Dendritic cell treated with granulocyte-macrophage colony-stimulating factor and Interleukin-4, amounts not matched to agents 40 ng/mL and 50 ng/mL, for 4 days (primary cell): ENCODE measurements around the gene OTULIN.

Source experiments
- H3K27ac Mint-ChIP-seq: one replicate; pipeline ENCODE4 v1.8.0; 2022; ENCODE audit warnings: mild to moderate bottlenecking, mixed read lengths
- H3K27me3 Mint-ChIP-seq: one replicate; pipeline ENCODE4 v1.8.0; 2022; ENCODE audit warnings: mild to moderate bottlenecking, mixed read lengths
- H3K36me3 Mint-ChIP-seq: one replicate; pipeline ENCODE4 v1.8.0; 2022; ENCODE audit warnings: low read depth, mixed read lengths
- H3K4me1 Mint-ChIP-seq: one replicate; pipeline ENCODE4 v1.8.0; 2022; ENCODE audit warnings: low read depth, mixed read lengths
- H3K4me3 Mint-ChIP-seq: one replicate; pipeline ENCODE4 v1.8.0; 2022; ENCODE audit warnings: mild to moderate bottlenecking, moderate library complexity, mixed read lengths
- H3K9me3 Mint-ChIP-seq: one replicate; pipeline ENCODE4 v1.8.0; 2022; ENCODE audit warnings: mixed read lengths
- intact Hi-C: fragments of 100-400 bp; cut with micrococcal nuclease; formaldehyde crosslinking; loops from one replicate; pipeline ENCODE4 v1.15.0; 2022

OTULIN gene

DNA sequence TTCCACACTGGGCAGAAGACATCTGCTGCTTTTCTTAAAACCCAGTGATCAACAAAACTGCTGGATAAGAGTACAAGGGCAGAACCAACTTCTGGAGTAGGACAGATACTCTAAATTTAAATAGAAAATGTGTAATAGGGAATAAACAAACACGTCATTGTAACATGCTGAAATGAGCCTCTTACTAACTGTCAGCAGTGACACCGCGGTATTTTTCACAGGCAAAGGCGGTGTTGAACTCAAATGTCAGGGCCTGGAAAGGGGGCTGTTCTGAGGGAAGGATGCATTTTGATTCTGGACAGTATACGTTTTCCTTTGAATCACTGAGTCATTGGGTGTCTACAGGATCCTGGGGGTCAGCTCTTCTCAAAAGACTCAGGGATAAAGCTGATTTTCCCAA is 73.5 kb downstream of the OTULIN start:
- Mint-ChIP-seq H3K27me3 (no peaks in the 10 kb centered on the region), H3K4me3 (no peak overlapping the region), H3K9me3 (no peaks in the 10 kb centered on the region), H3K36me3 (peaks cover 80% of the 10 kb centered on the region), H3K4me1 (peaks cover 38% of the 10 kb centered on the region), H3K27ac (no peak overlapping the region)
- intact Hi-C loops, result no loop called here

DNA sequence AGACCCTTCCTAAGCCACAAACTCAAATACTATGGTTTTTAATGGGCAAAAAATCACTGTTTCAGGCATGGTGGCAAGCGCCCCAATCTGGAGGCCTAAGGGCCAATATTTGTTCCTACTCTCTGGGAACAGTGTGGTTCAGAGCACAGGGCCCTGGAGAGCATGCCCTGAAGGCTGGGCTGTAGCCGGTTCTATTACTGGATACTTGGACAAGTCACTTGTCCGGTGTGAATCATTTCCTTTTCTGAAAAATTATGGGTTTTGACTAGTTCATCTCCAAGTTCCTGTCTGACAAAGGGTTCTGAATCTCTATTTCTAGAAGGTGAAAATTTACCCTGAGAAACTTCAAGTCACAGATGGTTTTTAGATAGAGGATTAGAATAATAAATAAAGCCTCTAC is 75.0 kb downstream of the OTULIN start:
- Mint-ChIP-seq H3K36me3 (peaks cover 73% of the 10 kb centered on the region), H3K4me1 (peaks cover 38% of the 10 kb centered on the region), H3K27me3 (no peaks in the 10 kb centered on the region), H3K9me3 (no peaks in the 10 kb centered on the region), H3K27ac (peak overlapping the region; percentile 71), H3K4me3 (no peak overlapping the region)
- intact Hi-C loops, result no loop called here

DNA sequence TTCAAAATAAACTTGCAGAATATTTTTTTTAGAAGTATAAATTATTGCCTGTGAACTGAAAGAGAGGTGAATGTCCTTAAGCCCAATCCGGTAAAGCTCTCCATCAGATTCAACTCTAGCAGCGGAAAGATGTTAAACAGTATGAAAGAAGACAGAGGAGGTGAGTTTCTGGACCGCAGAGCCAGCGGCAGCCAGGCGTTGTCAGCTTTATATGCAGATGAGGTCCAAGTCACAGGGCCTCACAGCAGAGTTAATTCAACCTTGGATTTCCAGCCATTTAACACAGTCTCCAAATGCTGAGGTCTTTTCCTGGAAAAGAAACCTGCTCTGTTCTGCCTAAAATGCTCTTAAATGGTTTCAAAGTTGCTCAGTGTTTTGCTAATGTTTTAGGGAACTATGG is 75.5 kb downstream of the OTULIN start:
- intact Hi-C loops, result no loop called here
- Mint-ChIP-seq H3K9me3 (no peaks in the 10 kb centered on the region), H3K4me1 (peaks cover 38% of the 10 kb centered on the region)

DNA sequence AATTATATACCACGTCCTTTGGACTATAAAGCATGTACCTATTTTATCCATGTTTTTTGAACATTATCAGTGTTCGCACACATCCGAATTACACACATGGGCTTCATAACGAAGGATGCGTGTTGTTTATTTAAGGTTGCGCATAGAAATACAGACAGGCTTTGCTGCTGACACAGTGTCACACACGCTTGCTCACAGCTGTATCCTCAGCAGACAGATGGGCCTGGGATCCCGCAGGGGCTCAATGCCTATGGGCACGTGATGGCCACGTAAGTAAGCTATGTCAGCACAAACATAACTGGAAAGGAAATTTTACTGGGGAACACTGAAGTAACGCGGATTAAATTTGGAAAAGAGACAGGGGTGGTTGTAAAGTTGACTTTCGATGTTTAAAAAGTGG is 76.6 kb downstream of the OTULIN start:
- Mint-ChIP-seq H3K4me3 (no peak overlapping the region), H3K4me1 (peaks cover 32% of the 10 kb centered on the region), H3K9me3 (no peaks in the 10 kb centered on the region), H3K27ac (no peak overlapping the region), H3K27me3 (no peaks in the 10 kb centered on the region), H3K36me3 (peaks cover 82% of the 10 kb centered on the region)
- intact Hi-C loops, result no loop called here

More for the DNA sequence above, 75.5 kb downstream of the OTULIN start:
- Mint-ChIP-seq H3K27ac (peak overlapping the region; percentile 71), H3K36me3 (peaks cover 73% of the 10 kb centered on the region), H3K4me3 (no peak overlapping the region), H3K27me3 (no peaks in the 10 kb centered on the region)

DNA sequence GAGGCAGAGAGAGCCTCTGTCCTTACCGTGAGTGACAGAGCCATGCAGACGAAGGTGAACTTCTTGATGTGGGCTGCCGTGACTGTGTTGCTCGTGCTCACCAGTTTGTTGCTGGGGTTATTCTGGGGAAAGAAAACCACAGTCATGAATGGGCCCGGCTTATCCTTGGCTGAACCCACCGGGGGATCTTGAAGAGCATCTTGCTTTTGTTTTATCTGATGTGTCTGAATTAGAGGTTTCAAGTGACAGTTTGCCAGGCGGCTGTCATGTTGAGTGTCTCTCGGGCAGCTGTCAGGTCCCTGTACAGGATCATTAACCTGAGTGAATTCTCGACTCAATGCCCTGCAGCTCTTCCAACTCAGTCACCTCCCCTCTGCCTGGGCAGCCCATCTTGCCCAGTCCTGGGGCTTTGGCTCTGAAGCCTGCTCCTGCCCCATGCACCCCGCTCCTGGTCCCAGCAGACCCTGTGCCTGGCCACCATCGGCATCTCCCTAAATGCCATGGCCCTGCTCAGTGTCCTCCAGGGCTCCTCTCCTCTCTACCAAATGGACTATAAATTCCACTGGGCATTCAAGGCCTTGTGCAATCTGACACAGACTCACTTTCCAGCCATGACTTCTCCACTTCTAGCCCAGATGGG is 77.4 kb downstream of the OTULIN start:
- no peaks in the 10 kb centered on the region for H3K27me3 Mint-ChIP-seq
- H3K9me3 Mint-ChIP-seq, result no peaks in the 10 kb centered on the region
- intact Hi-C loops, result no loop called here
- H3K27ac Mint-ChIP-seq, result peak overlapping the region; percentile 7
- H3K36me3 Mint-ChIP-seq, result peaks cover 82% of the 10 kb centered on the region
- H3K4me1 Mint-ChIP-seq, result peaks cover 25% of the 10 kb centered on the region
- no peak overlapping the region for H3K4me3 Mint-ChIP-seq

DNA sequence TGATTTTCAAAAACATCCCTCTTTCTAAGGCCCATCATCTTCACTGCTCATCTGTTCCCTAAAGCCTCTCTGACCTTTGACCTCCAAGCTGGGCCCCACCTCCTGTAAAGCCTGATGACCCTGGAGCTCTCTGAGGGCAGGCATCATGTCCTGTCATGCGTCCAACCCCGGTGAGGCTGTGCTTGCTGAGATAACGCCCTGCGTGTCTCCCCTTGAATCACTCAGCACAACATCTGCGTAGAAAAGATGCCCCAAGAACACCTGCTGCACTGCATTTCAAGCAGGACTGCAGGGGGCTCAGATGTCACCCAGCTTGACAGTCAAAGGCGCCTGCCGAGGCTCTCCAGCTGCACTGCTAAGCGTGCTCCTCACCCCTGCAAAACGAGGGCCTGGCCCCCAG is 78.0 kb downstream of the OTULIN start:
- Mint-ChIP-seq H3K36me3 (peaks cover 82% of the 10 kb centered on the region), H3K4me1 (peaks cover 25% of the 10 kb centered on the region), H3K27ac (peak overlapping the region; percentile 7), H3K9me3 (no peaks in the 10 kb centered on the region), H3K4me3 (no peak overlapping the region), H3K27me3 (no peaks in the 10 kb centered on the region)
- intact Hi-C loops, result no loop called here

DNA sequence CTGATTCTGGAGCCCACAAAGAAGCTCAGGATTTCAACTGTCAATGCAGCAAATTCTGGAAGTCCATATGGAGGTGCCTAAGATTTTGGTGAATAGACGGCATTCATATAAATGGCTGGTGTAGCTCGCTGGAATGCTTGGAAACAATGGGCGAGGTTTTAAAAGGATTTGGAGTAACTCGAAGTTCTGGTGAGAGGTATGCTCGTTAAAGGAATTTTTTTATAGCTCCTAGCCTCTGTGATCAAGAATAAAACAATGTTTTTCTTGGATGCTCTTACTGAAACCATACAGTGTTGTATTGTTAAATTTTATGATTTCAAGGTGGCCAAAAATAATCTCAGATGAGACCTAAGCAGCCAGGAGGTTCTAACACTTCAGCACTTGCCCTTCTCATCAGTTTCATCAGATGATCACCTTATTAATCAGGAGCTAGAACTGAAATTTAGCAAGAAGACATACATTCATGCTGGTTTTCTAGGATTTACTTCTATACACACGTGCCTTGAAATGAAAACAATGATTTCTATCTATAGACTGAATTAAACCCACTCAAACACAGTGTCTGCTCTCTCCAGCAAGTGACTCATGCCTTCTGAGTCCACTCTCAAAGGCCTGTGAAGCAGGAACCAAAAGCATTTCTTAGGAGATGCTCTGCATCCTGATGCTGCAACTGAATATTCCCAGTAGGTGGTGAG is 79.2 kb downstream of the OTULIN start:
- no peak overlapping the region for H3K4me3 Mint-ChIP-seq
- peaks cover 23% of the 10 kb centered on the region for H3K4me1 Mint-ChIP-seq
- H3K27me3 Mint-ChIP-seq, result no peaks in the 10 kb centered on the region
- H3K9me3 Mint-ChIP-seq, result no peaks in the 10 kb centered on the region
- H3K36me3 Mint-ChIP-seq, result peaks cover 82% of the 10 kb centered on the region
- intact Hi-C loops, result no loop called here
- H3K27ac Mint-ChIP-seq, result no peak overlapping the region

DNA sequence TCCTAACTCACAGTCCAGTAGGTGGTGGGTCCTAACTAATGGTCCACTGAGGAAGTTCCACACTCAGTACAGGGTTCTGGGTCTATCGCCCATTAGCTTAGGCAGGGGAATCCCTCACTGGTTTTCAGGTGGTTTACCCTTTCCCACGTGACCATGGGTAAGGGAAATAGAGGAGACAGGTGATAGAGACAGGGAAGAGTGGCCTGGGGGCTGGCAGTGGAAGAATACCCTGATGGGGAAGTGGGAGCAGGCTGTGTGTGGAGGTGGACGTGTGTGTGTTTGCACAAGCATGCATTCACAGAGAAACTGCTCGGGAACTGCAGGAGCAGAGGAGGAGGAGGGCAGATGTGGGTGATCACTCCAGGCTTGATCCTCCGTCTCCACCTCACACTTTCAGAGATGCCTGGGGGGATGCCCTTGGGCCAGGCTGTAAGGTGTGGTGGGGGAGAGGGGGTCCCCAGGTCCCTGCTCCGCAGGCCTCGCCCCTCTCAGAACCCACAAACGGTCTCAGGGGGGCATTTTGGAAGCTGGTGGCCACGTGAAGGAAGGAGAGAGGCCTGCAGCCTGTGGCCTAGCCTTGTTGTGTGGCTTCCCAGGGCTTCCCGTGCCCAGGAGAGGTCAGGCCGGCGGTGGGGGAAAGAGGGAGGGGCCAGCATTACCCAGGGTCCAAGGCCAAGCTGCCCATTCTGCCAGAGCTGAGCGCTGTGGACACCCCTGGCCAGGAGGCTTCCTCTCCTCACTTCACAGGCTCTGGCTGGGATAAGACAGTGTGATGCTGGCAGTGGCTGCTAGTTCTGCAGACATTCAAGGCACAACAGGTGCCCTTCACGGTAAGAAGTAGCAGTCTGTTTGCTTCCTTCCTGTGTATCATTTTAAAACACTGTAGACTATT is 80.0 kb downstream of the OTULIN start:
- H3K9me3 Mint-ChIP-seq, result no peaks in the 10 kb centered on the region
- H3K27me3 Mint-ChIP-seq, result no peaks in the 10 kb centered on the region
- peaks cover 86% of the 10 kb centered on the region for H3K36me3 Mint-ChIP-seq

DNA sequence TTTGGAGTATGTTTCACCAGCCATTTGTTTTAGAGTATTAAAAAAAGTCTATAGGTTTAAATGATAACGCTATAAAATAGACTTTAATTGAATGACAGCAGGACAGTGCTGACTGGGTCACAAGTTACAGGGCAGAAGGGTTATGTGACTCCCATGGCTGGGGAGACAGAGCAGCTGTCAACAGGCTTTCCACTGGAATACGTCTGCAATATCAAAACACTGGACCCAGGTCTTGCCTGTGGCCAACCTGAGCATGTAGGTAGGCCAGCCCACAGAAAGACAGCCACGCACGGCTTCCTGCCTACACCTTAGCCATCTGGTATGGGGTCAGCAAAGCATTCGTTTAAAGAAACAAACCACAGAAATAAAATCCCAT is 80.7 kb downstream of the OTULIN start:
- Mint-ChIP-seq H3K4me3 (no peak overlapping the region), H3K9me3 (no peaks in the 10 kb centered on the region), H3K27me3 (no peaks in the 10 kb centered on the region), H3K27ac (no peak overlapping the region), H3K36me3 (peaks cover 92% of the 10 kb centered on the region), H3K4me1 (peaks cover 10% of the 10 kb centered on the region)
- intact Hi-C loops, result no loop called here

More for the DNA sequence above, 80.0 kb downstream of the OTULIN start:
- Mint-ChIP-seq H3K4me1 (peaks cover 15% of the 10 kb centered on the region), H3K27ac (no peak overlapping the region), H3K4me3 (no peak overlapping the region)
- intact Hi-C loops, result no loop called here

DNA sequence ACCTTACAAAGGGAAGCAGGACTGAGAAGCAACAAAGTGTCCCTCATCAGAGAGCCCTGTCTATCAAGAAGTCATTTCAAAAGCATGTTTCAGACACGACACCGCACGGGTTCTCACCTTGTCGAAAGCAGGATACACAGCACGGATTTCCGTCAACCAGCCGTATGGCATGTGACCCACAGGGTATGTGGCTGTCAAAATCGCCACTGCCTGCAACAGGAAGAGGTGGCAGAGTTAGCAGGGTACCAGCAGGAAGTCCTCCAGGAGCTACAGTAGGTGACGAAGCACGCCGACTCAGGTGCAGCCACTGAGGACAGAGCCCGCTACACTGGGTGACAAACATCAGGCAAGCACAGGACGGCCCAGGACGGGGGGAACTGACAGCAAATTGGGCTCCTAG is 81.2 kb downstream of the OTULIN start:
- Mint-ChIP-seq H3K4me1 (peaks cover 6% of the 10 kb centered on the region), H3K36me3 (peaks cover 92% of the 10 kb centered on the region), H3K27me3 (no peaks in the 10 kb centered on the region), H3K4me3 (no peak overlapping the region), H3K9me3 (no peaks in the 10 kb centered on the region), H3K27ac (no peak overlapping the region)
- intact Hi-C loops, result no loop called here

DNA sequence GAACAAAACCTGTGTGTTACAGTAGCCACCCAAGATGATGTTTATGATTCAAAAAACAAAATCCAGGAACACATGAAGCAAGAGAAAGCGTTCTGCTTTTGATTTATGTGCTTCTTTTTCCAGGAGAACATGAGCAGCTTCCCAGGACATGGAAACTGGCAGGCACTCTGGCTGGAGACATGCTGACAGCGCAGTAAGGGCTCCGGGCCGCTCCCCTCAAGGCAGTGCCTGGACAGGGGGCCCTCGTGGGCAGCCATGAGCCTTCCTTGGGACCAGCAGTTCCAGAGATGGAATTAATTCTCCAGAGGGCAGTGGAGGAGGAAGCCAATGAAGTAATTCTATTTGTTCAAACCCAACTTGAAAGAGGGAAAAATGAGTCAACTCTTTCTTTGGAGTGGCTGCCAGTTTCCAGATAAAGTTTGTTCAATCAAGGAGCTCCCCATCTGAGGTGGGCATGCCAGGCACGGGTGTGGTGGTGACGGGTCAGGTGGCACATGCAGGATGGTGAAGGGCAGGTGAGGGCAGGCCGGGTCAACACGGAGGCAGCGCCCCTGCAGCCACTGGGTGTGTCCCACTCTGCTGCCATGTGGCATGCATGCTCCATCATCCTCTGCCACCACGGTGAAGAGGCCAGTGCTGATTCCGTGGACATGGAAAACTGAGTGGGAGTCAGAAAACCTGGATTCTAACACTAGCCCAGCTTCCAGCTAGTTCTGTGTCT is 83.8 kb downstream of the OTULIN start:
- intact Hi-C loops, result no loop called here

More for the DNA sequence above, 83.8 kb downstream of the OTULIN start:
- Mint-ChIP-seq H3K27ac (no peak overlapping the region), H3K4me1 (peaks cover 11% of the 10 kb centered on the region), H3K9me3 (no peaks in the 10 kb centered on the region), H3K27me3 (no peaks in the 10 kb centered on the region), H3K4me3 (no peak overlapping the region), H3K36me3 (peaks cover 85% of the 10 kb centered on the region)
